ENCODE data around the gene TCEANC.

The TCEANC gene

GRCh38 chrX:13693341-13693961 is 40.5 kb downstream of the TCEANC start:
- no peak for DNase-seq

DNA sequence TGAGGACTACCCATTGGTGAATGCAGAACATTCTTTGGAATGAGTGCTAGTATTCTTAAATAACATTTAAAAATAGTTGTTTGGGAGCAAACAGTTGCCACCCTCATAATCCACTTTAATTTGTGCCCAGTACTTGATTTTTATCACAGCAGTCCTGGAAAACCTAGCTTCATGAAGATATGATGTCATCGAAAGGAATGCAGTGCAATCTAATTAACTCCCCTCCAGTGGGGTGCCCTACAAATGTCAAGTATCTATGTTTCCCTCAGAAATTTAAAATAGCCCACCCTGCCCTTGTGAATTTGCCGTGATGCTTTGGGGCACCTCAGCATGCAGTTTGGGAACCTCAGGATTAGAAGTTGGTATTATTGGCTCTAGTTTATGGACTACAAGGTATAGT is 41.4 kb downstream of the TCEANC start:
- no peak for DNase-seq

GRCh38 chrX:13694983-13695382 is 42.0 kb downstream of the TCEANC start:
- DNase-seq, result no peak

GRCh38 chrX:13695601-13696115 is 42.7 kb downstream of the TCEANC start:
- no peak for DNase-seq

DNA sequence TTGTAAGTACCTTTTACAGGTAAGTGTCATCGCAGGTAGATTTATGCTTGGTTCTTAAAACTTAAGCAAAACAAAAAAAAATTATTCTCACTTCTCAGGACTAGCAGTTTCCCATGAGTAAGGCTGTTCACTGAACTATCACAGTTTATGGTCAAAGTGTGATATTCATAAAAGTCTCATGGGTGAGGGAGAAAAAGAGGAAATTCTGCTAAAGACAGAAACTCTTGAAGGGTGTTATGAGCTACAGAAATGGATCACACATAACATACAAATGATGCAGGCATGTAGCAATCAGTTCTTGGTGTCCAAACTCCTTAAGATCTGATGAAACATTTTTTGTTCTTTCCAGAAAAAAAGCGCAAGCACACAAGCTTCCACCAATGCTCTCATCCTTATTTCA is 44.5 kb downstream of the TCEANC start:
- no peak for DNase-seq

DNA sequence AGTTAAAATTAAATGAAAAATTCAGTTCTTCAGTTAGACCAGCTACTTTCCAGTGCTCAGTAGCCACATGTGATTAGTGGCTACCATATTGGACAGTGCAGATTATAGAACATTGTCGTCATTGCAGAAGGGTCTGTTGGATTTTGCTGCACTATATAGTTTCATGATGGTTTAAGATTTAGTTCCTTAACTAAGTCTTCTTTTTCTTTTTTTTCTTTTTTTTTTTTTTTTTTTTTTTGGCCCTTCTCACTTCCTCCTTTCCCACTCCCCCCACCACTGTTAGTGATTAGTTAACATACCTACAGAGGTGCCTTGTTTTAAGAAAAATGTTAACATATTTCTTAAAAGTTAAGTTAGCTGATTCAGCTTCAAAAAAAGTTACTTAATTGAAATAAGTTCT is 45.0 kb downstream of the TCEANC start:
- DNase-seq, result no peak

GRCh38 chrX:13698432-13698831 is 45.5 kb downstream of the TCEANC start:
- no peak for DNase-seq

- no peak for DNase-seq
Observed at GRCh38 chrX:13699183-13699826, 46.4 kb downstream of the TCEANC start.

DNA sequence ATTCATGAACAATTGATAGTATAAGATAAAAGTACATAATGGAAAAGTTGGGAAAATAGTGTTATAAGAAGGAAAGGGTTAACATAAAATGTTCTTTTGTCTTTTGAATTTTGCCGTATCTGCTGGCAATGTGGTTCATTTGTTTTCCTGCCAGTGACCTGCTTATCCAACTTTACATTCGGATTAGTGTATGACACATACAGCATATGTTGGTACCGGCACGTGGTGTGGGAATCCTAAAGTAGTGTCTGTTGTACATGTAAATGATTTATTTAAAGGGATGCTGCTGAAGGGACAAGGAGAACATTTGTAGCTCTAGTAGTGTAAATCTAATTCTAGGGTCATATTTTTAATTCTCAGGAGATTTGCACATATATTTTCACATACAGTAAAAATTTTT is 47.4 kb downstream of the TCEANC start:
- no peak for DNase-seq

GRCh38 chrX:13702111-13702789 is 49.3 kb downstream of the TCEANC start:
- DNase-seq, result no peak

DNA sequence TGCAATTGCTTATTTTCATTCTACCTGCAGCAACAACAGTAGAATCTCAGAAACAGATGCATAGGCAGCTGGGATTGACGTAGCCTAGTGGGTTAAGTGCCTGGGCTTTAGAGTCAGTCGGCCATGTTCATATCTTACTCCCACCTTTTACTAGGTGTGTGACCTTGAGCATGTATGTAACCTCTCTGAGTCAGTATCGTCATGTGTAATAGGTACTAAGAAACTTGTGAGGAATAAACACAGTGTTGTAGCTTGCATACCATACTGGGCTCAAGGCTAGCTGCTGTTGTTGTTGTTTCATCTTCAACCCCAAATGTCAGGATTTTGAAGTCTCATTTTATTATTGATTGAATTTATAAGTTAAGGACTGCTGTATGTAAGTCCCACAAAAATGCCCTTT is 50.2 kb downstream of the TCEANC start:
- DNase-seq, result no peak

DNA sequence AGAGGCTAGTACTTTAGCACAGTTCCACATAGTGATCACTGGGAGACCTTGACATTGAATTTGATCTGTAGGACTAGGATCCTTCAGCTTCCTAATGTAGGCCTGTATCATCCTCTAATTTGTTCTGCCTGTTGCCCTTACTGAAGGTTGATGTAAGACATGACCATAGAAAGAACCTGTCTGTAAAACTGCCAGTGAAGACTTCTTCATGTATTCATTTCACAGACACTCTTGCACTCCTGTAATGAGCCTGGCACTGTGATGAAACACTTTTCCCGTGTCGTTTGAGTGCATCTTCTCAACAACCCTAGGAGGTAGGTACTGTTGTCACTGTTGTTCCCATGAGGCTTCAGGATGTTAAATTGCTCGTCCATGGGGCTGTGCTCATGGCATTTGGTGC is 50.6 kb downstream of the TCEANC start:
- DNase-seq, result no peak

- no peak for DNase-seq
Observed at GRCh38 chrX:13711141-13711540, 58.2 kb downstream of the TCEANC start.
